8988T (cell line): ENCODE results near the gene TXNL4A.

ENCODE experiments used
- DNase-seq: peaks from one replicate; pipeline ENCODE4 v3.0.0; 2011

The TXNL4A gene

GRCh38 chr18:79932907-79933306 is 55.5 kb downstream of the TXNL4A start:
- DNase-seq = no peak

- no peak for DNase-seq
These were observed 56.9 kb downstream of the TXNL4A start for GRCh38 chr18:79931475-79931874.

- no peak for DNase-seq
These were observed 58.2 kb downstream of the TXNL4A start for GRCh38 chr18:79930020-79930642.

- no peak for DNase-seq
These were observed 59.8 kb downstream of the TXNL4A start for GRCh38 chr18:79928563-79928960.

GRCh38 chr18:79927607-79928562 is 60.5 kb downstream of the TXNL4A start:
- DNase-seq = no peak

GRCh38 chr18:79926715-79927606 is 61.4 kb downstream of the TXNL4A start:
- DNase-seq = no peak

- no peak for DNase-seq
These were observed 62.1 kb downstream of the TXNL4A start for GRCh38 chr18:79926306-79926705.

- no peak for DNase-seq
These were observed 63.3 kb downstream of the TXNL4A start for GRCh38 chr18:79924814-79925731.

- no peak for DNase-seq
These were observed 64.3 kb downstream of the TXNL4A start for GRCh38 chr18:79923896-79924585.

GRCh38 chr18:79922971-79923411 is 65.4 kb downstream of the TXNL4A start:
- DNase-seq = no peak

GRCh38 chr18:79921984-79922965 is 66.1 kb downstream of the TXNL4A start:
- no peak for DNase-seq
